Cardiac septum (tissue), 1 donor: ENCODE data around the gene PSMD1. TPM values are rescaled to one million over a fixed set of nuclear protein-coding genes. Genes with fewer than 3 reads are reported as not detected.
A peak's percentile ranks its signal among the peaks of the same experiment; 100 is the strongest.
"Not testable (repeated sequence)": the region's sequence is repeated elsewhere in the genome, so short reads cannot be mapped to it uniquely, and the experiment has no call there.

ENCODE experiments used
- DNase-seq: peaks from one replicate; pipeline ENCODE4 v3.0.0-alpha.2; 2020; ENCODE audit warnings: low spot score
- intact Hi-C: fragments of 100-400 bp; cut with DNase I; formaldehyde crosslinking; loops from one replicate; pipeline ENCODE4 v1.14.0; 2022
- long read RNA-seq: library from polyadenylated mRNA; unstranded; transcript quantifications from one replicate; pipeline ENCODE4 v2.0.0, GENCODE V29; 2021
- total RNA-seq: library from RNA; stranded (reverse); fragmentation: NEBNext Ultra II Directional; extraction: Animal tissue kit (Norgen Biotek cat#: 25700); gene quantifications from one replicate; pipeline ENCODE4 v1.2.1, GENCODE V29; 2021
- donor health status: DM: no; HTN: no; CAD: no.

Gene PSMD1
- total RNA-seq, result 87.0 TPM
- long read RNA-seq, transcript PSMD1-201 (25 exons, 3,326 nt), result major isoform, 42 of 216 reads
- long read RNA-seq, partial matches to known transcripts, result 162 of 216 reads
- long read RNA-seq, other reads (novel, unspliced or antisense), result 11 of 216 reads

DNA sequence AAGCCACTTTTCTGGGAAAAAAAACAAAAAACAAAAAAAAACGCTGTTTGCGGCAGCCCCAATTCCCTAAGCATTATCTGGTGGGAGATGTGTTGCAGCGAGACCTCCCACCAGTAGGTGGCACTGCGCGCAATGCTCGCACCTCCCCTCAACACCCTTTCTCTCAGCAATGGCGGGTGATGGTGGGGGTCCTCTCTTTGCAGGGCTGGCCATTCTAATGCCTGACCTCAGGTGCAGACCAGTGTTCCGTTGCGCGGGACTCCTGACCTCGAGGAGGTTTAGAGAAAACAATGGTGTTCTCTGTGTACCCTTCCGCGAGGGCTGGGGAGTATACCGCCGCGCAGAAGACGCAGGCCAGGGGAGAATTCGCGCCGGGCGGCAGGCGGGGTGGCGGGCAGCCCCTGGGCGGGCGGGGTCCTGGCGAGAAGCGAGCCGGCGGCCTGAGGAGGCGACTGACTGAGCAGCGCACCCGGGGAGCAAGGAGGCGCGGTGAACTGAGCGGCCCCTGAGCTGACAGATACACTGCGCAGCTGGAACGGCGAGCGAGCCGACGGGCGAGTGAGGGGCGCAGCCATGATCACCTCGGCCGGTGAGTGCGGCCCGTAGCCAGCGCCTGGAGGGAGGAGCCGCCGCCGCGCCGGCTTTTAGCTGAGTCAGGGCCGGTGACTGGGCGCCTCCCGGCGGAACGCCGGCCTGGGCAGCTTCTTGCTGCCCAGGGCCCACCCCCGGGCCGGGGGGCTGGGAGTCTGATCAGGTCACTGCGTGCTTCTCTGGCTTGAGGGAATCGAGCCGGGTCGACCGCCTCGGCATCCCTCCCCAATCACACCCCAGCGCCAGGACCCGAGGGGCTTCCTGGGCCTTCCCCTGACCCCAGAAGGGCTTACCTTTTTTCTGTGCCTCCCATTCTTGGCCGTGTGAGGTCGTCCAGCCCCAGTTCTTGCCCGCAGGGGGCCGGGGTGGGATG, at the start of gene PSMD1:
Gene PSMD1 (plus strand): TSS at position 415 of the 964 bp plus-strand sequence. CDS start 159 bp downstream, at position 574.
- DNase-seq, result peak; percentile 96
- intact Hi-C loops, result loop anchor here (5.0 to 10.0 kb wide), 3 partner anchors 141 to 728 kb away; partner anchors contain the start of genes ARMC9, COPS7B and PDE6D

DNA sequence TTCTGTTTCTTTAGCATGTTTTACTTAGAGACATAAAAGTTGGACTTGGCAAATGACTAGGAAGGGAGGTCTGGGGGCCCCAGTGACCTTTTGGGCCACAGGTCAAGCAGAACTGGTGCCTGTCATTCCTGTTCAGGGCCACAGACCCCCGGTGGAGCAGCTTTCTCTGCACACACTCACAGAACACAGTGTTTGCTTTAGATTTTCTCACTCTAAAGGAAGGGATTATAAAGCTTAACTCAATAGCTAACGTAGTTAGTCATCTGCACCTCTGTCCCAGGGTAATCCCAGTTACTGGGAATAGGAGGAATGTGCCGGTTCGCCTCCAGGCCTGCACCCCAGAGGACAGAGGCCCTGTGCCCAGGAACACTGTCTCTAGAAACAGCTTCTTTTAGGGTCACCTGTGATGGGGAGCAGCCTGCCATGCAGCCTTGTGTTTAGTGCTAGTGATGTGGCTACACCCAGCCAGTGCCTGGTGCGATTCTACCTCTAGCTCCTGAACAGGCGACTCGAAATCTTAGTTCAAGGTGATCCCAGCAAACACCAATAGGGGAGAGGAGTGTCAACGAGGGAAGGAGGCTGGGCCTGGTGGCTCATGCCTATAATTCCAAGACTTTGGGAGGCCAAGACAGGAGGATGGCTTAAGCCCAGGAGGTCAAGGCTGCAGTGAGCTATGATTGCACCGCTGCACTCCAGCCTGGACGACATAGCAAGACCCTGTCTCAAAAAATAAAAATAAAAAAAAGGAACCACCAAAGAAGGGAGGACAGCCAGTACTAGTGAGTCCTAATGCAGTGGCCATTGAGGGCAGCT, 49.2 kb upstream of the PSMD1 start:
- DNase-seq, result no peak
- intact Hi-C loops, result no loop called here

GRCh38 chr2:231008131-231008530, 48.5 kb upstream of the PSMD1 start:
- intact Hi-C loops, result no loop called here
- DNase-seq, result no peak

GRCh38 chr2:231009236-231009919, 47.3 kb upstream of the PSMD1 start:
- intact Hi-C loops, result no loop called here
- DNase-seq, result no peak

- intact Hi-C loops, result no loop called here
- DNase-seq, result no peak
Measured at GRCh38 chr2:231010201-231010730, 46.4 kb upstream of the PSMD1 start.

- intact Hi-C loops, result no loop called here
- no peak for DNase-seq
Measured at GRCh38 chr2:231011526-231011925, 45.1 kb upstream of the PSMD1 start.

- intact Hi-C loops, result no loop called here
- DNase-seq, result no peak
Measured at GRCh38 chr2:231012463-231012862, 44.2 kb upstream of the PSMD1 start.

DNA sequence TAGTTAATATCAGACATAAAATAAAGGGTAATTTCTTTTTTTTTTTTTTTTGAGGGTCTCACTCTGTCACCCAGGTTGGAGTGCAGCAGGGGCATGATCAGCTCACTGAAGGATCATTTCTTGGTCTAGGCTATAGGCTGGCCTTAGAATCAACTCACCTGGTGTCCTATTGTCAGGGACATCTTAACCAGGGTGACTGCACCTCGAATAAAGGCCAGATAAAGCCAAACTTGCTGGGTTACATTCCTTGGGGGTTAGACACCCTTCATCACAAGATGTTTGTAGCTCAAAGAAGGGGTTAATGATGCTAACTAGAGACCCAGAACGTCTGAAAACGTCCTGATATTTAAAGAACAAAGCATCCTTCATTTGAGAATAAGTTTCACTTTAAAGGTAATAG, 42.8 kb upstream of the PSMD1 start:
- intact Hi-C loops, result no loop called here
- no peak for DNase-seq

DNA sequence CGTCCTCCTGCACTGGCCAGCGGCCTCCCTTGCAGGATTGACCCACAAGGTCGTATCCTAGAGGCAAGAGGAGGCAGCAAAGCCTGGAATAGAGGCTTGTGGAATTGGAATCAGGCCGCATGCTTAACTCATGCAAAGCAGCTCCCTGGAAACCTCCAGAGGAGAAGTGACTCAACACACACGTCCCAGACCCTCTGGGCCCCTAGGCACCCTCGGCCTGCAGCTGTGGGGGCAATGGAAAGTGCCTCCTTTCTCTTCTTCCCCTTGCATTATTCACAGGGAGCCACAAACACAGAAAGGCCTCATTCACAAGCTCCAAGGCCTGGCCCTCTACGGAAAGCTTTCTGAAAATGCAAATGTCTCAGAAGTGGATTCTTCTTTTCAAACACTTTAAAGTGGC, 41.2 kb upstream of the PSMD1 start:
- intact Hi-C loops, result no loop called here

GRCh38 chr2:231015926-231016325, 40.7 kb upstream of the PSMD1 start:
- DNase-seq, result no peak
- intact Hi-C loops, result no loop called here

More for the DNA sequence above, 41.2 kb upstream of the PSMD1 start:
- DNase-seq, result no peak

DNA sequence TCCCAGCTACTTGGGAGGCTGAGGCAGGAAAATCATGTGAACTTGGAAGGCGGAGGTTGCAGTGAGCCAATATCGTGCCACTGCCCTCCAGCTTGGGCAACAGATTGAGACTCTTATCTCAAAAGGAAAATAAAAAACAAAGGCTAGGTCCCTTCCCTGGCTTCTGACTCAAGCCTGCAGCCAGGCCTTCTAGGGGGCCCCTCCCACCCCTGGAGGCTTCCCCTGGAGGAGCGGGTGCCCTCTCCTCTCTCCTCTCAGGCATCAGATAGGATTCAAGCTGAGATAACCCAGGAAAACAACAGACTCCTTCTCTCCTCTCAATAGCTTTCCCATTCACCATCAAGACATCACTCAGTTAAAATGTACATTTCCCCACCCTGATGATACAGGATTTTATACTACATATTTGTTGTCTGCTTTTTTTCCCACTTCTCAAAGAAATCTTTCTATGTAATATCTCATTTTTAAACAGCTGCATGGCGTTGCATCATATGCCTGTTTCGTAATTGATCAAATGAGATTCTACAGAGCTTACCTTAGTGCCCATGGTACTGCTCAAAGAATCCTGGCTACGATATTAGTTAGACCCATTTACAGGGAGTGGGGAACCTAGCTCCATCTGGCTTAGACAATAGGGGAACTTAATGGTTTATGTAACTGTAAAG, 40.0 kb upstream of the PSMD1 start:
- intact Hi-C loops, result no loop called here
- no peak for DNase-seq

DNA sequence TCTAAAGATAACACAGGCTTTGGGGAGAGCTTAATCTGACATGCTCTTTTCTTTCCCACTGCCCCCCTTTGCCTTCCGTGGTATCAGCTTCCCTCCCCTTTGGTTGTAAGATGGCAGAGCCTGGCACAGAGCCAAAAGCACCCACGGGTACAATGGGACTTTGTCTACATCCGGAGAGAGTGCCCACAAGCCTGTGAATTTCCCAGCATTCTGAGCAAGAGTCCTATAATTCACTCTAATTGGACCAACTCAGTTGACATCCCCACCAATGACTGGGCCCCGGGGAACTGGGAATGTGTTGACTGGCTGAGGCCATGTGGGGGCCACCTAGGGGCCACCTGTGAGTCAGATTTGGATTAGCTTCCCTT, 39.5 kb upstream of the PSMD1 start:
- intact Hi-C loops, result no loop called here
- DNase-seq, result no peak

GRCh38 chr2:231018184-231018583, 38.5 kb upstream of the PSMD1 start:
- intact Hi-C loops, result no loop called here
- DNase-seq, result no peak

GRCh38 chr2:231025059-231025458, 31.6 kb upstream of the PSMD1 start:
- intact Hi-C loops, DNase-seq: not testable (repeated sequence)

DNA sequence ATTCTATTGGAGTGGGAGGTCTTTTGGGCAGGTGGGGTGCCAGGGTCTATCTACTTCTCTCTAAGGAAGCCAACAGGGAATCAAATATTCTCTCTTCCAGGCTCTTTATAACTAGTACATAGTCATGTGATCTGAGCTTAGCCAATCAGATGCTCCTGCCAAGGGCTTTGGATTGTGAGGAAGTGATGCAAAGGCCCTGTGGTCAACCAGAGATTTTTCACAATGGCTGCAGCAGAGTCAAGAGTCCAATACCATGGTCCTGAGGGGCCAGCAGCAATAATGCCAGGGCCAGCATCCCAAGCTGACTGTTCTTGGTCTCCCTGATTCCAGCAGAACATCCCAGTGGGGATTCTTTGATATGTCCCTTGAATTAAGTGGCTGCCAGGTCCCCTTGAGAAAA, 27.8 kb upstream of the PSMD1 start:
- no peak for DNase-seq
- intact Hi-C loops, result no loop called here

DNA sequence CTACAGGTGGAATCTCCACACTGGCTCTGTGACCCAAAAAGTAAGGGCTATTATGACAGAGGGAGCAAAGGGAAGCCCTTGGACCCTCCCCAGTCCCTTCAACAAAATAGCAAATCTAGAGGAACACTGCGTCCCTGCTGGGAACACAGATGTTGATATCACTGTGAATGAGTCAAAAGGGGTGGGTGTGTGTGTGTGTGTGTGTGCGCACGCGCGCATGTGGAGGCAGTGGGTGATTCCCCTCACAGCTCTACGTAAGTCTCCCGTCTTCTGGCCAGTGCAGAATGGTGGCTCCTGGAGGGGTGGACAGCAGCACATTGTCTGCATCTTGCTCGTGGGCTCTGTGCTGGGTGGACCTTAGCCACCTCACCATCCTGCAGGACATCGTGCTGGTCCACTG, 27.1 kb upstream of the PSMD1 start:
- intact Hi-C loops, result no loop called here
- DNase-seq, result no peak

GRCh38 chr2:231030725-231031124, 25.9 kb upstream of the PSMD1 start:
- intact Hi-C loops, result no loop called here
- DNase-seq, result no peak

- intact Hi-C loops, result no loop called here
- DNase-seq, result no peak
Measured at GRCh38 chr2:231032575-231033140, 24.0 kb upstream of the PSMD1 start.
